Activated T-cell treated with anti-CD3 and anti-CD28 coated beads for 4 hours (primary cell): ENCODE data around the gene RSPO1.
A peak's percentile ranks its signal among the peaks of the same experiment; 100 is the strongest.
"Not testable (repeated sequence)": the region's sequence is repeated elsewhere in the genome, so short reads cannot be mapped to it uniquely, and the experiment has no call there.

Experiments used
- DNase-seq: peaks from one replicate; pipeline ENCODE4 v3.0.0-alpha.2; 2020

RSPO1 gene

DNA sequence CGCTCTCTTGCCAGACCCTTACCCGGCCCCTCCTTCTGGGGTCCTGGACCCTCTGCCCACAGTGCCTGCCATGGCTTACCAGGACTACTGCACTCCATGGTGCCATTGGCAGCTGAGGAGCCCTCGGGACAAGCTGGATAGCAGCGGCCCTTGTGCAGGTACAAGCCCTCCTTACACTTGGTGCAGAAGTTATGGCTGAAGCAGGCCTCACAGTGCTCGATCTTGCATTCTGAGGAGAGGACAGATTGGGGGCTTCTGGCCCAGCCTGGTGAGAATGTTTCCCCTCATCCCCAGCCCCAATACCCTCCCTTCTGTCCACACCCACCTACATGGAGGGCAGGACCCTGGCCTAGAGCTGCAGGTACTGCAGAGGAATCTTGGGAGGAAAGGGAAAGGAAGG, 20.6 kb downstream of the RSPO1 start:
- DNase-seq = no peak

DNA sequence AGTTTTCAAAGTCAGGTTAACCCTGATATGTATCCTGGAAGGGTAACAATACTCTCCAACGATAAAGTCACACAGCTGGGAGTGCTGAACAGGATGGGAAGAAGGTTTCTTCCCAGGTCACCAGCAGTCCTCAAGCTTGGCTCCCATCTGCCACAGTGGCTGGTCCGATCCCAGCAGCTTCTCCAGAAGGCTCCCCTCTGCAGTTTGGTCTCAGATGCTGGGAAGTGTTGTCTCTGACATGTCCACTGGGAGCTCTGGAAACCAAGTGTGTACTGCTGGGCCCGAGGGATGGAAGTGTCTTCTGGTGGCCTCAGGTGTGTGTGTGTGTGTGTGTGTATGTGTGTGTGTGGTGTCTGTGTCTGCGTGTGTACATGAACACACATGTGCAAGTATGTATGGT, 22.5 kb downstream of the RSPO1 start:
- DNase-seq = no peak

DNA sequence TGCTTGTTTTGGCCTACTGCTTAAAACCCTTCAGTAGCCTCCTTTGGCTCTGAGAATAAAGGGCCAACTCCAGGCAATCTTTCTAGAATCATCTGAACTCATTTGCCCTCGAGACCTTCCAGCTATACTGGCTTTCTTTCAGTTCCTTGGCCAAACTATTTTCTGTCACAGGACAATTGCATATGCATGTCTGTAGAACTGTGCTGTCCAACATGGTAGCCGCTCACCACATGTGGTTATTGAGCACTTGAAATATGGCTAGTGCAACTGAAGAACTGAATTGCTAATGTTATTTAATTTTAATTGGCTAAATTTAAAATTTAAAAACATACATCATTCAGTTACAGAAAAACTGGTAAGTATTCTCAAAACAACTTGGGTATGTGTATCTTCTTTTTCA, 24.7 kb downstream of the RSPO1 start:
- no peak for DNase-seq

DNA sequence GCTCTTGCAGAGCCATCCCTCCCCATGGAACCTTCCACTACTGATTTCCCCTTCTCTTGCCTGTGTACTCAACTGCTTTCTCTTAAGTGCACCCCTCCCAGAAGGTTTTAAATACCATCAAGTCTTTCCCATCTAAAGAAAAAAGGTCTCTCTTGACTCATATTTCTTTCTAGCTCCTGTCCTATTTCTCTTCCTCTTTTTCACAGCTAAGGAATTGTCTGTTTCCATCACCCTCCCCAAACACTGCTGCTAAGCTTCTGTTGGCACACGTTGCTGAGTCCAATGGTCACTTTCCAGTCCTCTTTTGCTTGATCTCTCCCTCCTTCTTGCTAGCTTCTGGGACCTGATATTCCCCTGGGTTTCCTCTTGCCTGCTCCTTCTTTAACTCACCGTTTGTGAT, 25.7 kb downstream of the RSPO1 start:
- no peak for DNase-seq

DNA sequence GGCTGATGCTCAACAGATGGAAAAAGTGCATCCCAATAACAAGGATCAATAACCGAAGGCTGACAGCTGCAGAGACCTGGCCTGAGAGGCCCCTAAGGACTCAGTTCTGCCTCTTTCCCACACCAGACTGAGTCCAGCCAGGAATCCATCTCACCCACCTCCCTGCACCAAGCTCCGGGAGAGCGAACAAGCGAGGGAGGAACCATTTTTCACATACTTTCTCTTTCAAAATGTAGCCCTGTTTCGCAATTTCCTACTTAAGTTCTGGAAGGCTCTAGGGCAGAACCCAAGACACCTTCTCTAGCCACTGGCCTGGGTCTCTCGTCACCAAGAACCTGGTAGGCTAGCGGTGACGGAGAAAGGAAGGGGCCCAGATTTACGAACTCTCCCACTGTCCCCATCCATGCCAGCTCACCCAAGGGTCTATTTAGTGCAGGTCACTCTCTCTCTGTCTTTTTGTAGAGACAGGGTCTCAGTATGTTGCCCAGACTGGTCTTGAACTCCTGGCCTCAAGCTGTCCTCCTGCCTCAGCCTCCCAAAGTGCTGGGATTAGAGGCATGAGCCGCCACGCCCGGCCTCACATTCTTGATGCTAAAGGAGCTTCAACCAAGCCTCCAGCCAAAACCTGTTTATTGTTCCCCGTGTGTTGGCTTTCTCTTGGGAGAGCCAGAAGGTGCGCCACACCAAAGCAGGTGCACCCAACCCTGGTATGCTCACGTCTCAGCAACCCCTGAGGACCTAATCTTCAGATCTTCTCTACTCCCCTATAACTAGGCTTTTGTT, 28.0 kb downstream of the RSPO1 start:
- no peak for DNase-seq

GRCh38 chr1:37605806-37606474, 28.8 kb downstream of the RSPO1 start:
- no peak for DNase-seq

GRCh38 chr1:37605061-37605650, 29.5 kb downstream of the RSPO1 start:
- DNase-seq = no peak

DNA sequence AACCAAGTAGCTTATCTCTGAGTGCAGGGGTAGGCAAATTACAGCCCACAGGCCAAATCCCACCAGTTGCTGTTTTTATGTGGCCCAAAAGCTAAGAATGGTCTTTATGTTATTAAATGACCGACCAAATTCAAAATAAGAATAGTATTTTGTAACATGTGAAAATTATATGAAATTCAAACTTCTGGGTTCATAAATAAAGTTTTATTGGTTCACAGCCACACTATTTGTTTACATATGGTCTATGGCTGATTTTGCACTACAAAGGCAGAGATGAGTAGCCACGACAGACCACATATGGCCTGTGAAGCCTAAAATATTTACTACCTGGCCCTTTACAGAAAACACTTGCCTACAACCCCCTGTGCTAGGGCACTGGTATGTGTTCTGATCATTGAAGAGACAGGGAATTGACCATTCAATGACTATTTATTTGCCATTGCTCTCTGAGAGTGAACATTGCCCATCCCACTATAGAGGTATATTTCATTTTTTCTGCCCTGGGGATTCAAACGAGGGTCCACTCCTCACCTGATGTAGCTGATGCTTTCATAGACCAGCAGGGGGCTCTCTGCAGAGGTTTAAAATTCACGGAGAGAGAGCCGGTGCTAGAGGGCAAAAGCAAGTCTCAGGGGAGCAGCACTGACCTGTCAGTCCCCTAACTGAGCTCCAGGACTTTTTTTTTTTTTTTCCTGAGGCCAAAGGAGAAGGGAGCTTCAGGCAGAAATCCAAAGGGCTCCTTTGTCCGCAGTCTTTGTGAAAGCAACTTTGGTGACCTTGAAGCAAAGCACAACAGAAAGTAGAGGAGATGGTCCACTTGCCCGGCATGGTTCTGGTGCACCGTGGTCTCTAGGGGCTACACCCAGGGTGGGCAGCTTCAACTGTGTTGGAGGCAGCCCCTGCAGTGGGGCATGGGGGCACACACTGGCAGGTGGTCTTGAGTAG, 31.7 kb downstream of the RSPO1 start:
- DNase-seq = peak; percentile 38

- no peak for DNase-seq
Measured at GRCh38 chr1:37601441-37601840, 33.3 kb downstream of the RSPO1 start.

- DNase-seq = no peak
Measured at GRCh38 chr1:37599940-37600339, 34.8 kb downstream of the RSPO1 start.

DNA sequence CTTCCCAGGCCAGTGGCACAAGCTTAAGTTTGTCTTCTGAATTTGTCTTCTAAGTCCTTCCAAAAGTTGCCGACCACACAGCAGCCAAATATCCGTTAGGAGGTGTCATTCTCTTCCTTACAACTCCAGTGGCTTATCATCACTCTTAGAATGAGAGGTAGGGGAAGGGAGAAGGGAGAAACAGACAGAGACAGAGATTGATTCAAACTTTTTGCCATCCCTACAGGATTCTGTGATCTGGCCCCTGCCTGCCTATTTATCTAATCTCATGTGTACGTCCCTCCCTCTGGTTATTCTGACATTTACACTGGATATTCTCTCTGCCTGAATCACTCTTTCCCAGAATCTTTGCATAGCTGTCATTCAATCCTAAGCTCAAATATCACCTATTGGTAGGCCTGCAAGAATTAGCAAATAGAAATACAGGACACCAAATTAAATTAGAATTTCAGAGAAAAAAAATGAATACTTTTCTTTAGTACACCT, 38.5 kb downstream of the RSPO1 start:
- DNase-seq = no peak

DNA sequence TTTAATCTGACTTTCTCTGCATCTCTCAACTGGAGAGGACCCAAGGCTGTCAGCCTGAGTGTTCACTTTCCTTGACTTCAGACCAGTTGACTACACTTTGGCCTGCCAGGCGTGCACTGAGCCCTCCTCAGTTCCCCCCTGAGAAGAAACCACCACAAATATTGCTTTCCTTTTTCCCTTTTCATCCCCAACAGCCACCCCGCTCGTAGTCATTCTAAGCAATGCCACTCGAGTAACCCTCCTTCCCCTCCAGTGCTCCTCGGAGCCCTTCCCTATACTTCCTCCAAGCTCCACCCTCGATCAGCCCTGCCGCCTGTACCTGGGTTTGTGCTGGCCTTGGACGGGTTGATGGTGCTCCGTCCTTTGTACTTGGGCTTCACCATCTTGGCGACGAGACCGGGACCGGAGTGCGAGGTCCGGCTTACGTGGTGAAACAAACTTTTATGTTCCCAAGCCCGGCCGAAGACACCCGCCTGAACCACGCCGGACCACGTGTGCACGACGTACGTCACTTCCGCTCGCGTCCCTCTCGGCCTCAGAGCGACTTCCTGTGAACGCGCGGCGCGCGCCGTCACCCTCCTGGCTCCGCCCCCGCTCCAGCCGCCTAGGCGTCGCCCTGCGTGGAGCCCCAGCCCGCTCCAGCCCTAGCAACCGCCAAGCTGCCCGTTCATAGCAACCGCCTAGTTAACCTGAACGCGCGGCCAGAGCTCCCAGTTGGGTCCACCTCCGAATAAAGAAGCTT, 39.1 kb downstream of the RSPO1 start, which contains the start of gene GNL2:
Gene GNL2, minus strand, starts transcription at position 498 of the 742 bp plus-strand sequence. Its CDS starts 115 bp downstream, at position 383.
- DNase-seq = peak; percentile 91

GRCh38 chr1:37593726-37594125, 41.0 kb downstream of the RSPO1 start:
- no peak for DNase-seq

DNA sequence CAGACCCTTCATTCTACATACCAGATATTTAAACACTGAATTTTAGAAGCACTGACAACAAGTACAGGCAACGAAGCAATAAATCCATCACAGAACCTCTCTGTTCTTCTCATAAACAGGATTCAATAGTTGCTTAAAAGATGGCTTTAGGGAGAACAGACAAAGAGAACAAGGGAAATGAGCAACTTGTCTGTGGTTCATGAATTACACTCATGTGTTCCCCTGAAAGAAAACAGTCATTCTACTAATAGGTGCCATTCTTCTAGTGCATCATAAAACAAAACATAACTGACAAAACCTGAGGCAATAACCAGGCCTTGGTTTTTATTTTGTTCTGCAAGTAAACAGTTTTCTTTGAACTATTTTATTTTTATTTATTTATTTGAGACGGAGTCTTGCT, 45.8 kb downstream of the RSPO1 start:
- DNase-seq = no peak

- not testable (repeated sequence) for DNase-seq
Measured at GRCh38 chr1:37584544-37584943, 50.1 kb downstream of the RSPO1 start.

DNA sequence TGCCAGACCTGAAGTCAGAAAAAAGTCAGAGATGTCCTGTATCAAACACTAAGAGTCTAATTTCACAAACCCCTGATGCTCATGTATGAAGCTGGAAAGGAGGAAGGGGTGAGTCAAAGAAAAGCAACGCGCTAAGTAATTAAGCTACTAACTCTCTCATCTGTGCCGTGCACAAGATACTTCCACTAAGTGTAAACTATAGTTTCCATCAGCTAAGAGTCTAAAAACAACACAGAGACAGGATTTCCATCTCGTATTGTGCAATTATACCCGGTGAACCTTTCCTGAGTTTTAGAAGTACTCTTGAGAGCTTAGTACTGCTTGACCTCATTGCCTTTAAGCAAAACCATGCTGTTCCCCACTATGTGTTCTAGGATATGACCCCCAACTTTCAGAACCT, 59.0 kb downstream of the RSPO1 start:
- no peak for DNase-seq

- DNase-seq = no peak
Measured at GRCh38 chr1:37574834-37575480, 59.7 kb downstream of the RSPO1 start.

DNA sequence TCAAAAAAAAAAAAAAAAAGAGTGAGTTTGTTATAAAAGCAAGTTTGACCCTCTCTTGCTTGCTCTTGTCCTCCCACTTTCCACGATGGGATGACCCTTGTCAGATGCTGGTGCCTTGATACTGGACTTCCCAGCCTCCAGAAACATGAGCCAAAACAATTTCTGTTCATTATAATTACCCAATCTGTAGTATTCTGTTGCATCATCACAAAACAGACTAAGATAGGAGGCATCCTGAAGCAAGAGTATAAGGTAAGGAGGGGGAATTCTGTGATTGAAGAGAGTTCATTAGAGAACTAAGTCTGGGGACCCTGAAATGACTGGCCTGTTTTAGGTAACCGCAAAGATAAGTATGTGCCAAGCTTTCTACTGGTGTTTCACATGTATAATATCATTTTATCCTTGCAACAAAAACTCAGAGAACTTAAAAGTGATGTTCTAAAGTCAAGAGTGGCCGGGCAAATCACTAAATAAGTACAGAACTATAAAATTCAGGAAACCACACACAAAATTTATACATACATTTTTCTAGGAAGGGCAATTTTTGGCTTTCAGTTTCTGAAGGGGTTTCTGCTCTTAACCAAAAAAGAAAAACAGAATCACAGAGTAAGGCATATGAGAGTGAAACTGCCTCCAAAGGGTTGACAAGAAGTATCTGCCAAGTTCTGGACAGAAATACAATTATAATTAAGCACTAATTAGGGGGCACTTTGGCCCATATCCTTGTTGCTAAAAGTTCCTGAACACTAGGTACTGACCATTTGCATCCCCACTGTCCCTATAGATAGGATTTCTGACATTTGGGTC, 64.0 kb downstream of the RSPO1 start:
- no peak for DNase-seq

DNA sequence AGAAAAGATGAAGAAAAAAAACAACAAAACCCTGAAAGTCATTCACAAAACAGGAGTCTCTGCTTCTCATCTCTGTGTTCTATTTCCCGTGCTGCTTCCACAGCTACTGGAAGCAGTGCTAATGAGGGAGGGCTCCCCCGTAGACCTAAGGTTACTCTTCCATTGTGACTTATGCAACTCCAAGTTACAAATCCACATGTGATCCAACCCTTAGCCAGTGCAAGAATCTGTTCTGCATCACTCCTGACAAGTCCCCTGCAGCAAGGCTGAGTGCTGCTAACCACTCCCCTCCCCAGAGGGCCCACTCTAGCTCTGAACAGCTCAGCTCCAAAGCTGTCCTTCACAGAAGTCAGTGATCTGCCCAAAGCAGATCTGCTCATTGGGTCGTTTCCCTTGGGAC, 67.7 kb downstream of the RSPO1 start:
- no peak for DNase-seq

- no peak for DNase-seq
Measured at GRCh38 chr1:37564892-37565291, 69.8 kb downstream of the RSPO1 start.

GRCh38 chr1:37562984-37563383, 71.7 kb downstream of the RSPO1 start:
- DNase-seq = no peak
